Tibial nerve (tissue), 4 donors: ENCODE results near the gene NTRK3.

Source experiments
- CTCF ChIP-seq, 5 experiments: fragments of 200-600 bp in 3 of 5; fragments of 450-650 bp in 2 of 5; sonication (generic) in 3 of 5; IDR thresholded peaks; one replicate each; pipeline ENCODE4 v1.5.1; 2016 to 2019; ENCODE audit warnings: antibody characterized with exemption in 5 of 5, mild to moderate bottlenecking in 3 of 5, moderate library complexity in 2 of 5
- EP300 ChIP-seq, 2 donors: sonication (generic); formaldehyde crosslinking; IDR thresholded peaks; one replicate each; pipeline ENCODE4 v1.6.1; 2017; ENCODE audit warnings: antibody characterized with exemption in 2 of 2, mild to moderate bottlenecking in 1 of 2
- POLR2A ChIP-seq, 2 donors: fragments of 450-650 bp; IDR thresholded peaks; one replicate each; pipeline ENCODE4 v1.6.1; 2017; ENCODE audit warnings: antibody characterized with exemption in 2 of 2, mild to moderate bottlenecking in 2 of 2, moderate library complexity in 2 of 2

- TF ChIP-seq CTCF (IDR thresholded peaks at IDR 0.05) = no peak
- TF ChIP-seq POLR2A (IDR thresholded peaks at IDR 0.05) = no peak
- TF ChIP-seq EP300 (IDR thresholded peaks at IDR 0.05) = no peak
Observed at GRCh38 chr15:88127432-88127790, 129.1 kb downstream of the NTRK3 start.
